ENCODE results near the gene SMCO2. TPM values are rescaled to one million over a fixed set of nuclear protein-coding genes. Genes with fewer than 3 reads are reported as not detected.

The SMCO2 gene
- total and polyA plus RNA-seq, 2 of the 8 experiments (the other 6 are each of a cell fraction or from before 2014, with no cell fraction given), result 0.24 to 0.80 TPM

GRCh38 chr12:27474344-27474743 lies 27.8 kb downstream of the SMCO2 start:
- Histone ChIP-seq H2BK15ac (ENCODE audit: low read length) (no peak overlapping the region), H2AK5ac (ENCODE audit: low read depth, low read length) (no peak overlapping the region), H3K4me2 (ENCODE audit: insufficient read depth in 1 of 2, low read depth in 2 of 2, low read length in 2 of 2) (no peak overlapping the region), H2BK120ac (replicated peaks; ENCODE audit: low read depth, low read length) (no peak overlapping the region), H3K27me3 (replicated peaks in 1 of 4; ENCODE audit: control insufficient read depth in 3 of 4, extremely low read depth in 1 of 4, insufficient read depth in 3 of 4, low read length in 3 of 4) (no peaks in the 10 kb centered on the region), H3K23me2 (ENCODE audit: low read depth, low read length) (no peaks in the 10 kb centered on the region; the same call in 1 of the 2 replicates), H3K4me3 (ENCODE audit: extremely low read depth in 1 of 4, insufficient read depth in 2 of 4, low read depth in 3 of 4, low read length in 4 of 4) (no peak overlapping the region), H4K5ac (ENCODE audit: insufficient read length, low read depth, low read length) (no peak overlapping the region), H3K79me1 (ENCODE audit: low read depth, low read length) (no peaks in the 10 kb centered on the region), H3K4me1 (replicated peaks in 1 of 4; ENCODE audit: control insufficient read depth in 3 of 4, insufficient read depth in 4 of 4, low read length in 3 of 4) (no peaks in the 10 kb centered on the region), H3K18ac (ENCODE audit: extremely low read depth, low read length) (no peak overlapping the region), H3K27ac (ENCODE audit: low read depth, low read length) (no peak overlapping the region), H3K9me3 (ENCODE audit: insufficient read depth in 2 of 2, low read depth in 1 of 2, low read length in 1 of 2) (peaks cover 13 to 17% of the 10 kb centered on the region in 2 experiments), H2BK20ac (ENCODE audit: low read length) (no peak overlapping the region), H3K23ac (ENCODE audit: insufficient read length) (no peak overlapping the region), H3K79me2 (ENCODE audit: control insufficient read depth in 1 of 2, insufficient read depth in 2 of 2, low read length in 2 of 2) (no peaks in the 10 kb centered on the region), H2BK5ac (ENCODE audit: low read depth, low read length) (no peak overlapping the region), H3K9ac (replicated peaks in 1 of 4; ENCODE audit: extremely low read depth in 1 of 4, low read depth in 3 of 4, low read length in 3 of 4) (no peak overlapping the region), H2BK12ac (ENCODE audit: low read depth, low read length) (no peak overlapping the region), H4K8ac (ENCODE audit: extremely low read depth, insufficient read depth, low read length) (no peak overlapping the region), H4K20me1 (replicated peaks in 1 of 2; ENCODE audit: control insufficient read depth in 1 of 2, insufficient read depth in 2 of 2, low read length in 2 of 2) (no peaks in the 10 kb centered on the region), H4K91ac (replicated peaks; ENCODE audit: insufficient read length, low read length) (no peak overlapping the region), H3K4ac (replicated peaks; ENCODE audit: insufficient read length, low read depth, low read length) (no peak overlapping the region), H2AFZ (ENCODE audit: low read length) (no peak overlapping the region), H3K36me3 (ENCODE audit: control insufficient read depth in 2 of 4, insufficient read depth in 4 of 4, low read length in 3 of 4) (no peaks in the 10 kb centered on the region), H3K56ac (replicated peaks; ENCODE audit: insufficient read length, low read depth, low read length) (no peak overlapping the region), H3K14ac (ENCODE audit: insufficient read length) (no peak overlapping the region)
- ChIA-PET CTCF (ENCODE audit: partially characterized antibody) (no interaction called here), POLR2A (ENCODE audit: partially characterized antibody) (no interaction called here)
- WGBS, 2 experiments (ENCODE audit: extremely low coverage in 1 of 2, insufficient coverage in 1 of 2, insufficient read length in 1 of 2, insufficient replicate concordance in 2 of 2, low coverage in 1 of 2, low lambda C conversion rate in 2 of 2, missing lambda C conversion rate in 1 of 2), result 81% methylated on average over 3 of the region's 3 CpGs; no CpG with 5 or more reads in 1 of the 2 experiments
- DNase-seq (ENCODE audit: low read depth in 1 of 2, low spot score in 2 of 2) (no peak), FAIRE-seq (no peak)
- TF ChIP-seq GTF2F1 (IDR thresholded peaks at IDR 0.05; ENCODE audit: borderline replicate concordance, low read depth, low read length) (no peak), CHD1 (IDR thresholded peaks at IDR 0.05; ENCODE audit: low read depth, low read length) (no peak), KDM1A (IDR thresholded peaks at IDR 0.05; ENCODE audit: borderline replicate concordance, low read length) (no peak), RAD21 (IDR thresholded peaks at IDR 0.05 in 1 of 2, conservative IDR thresholded peaks at IDR 0.05 in 1 of 2; ENCODE audit: low read depth in 2 of 2, low read length in 2 of 2) (no peak), ATF3 (IDR thresholded peaks at IDR 0.05; ENCODE audit: insufficient read depth, low read depth, low read length) (no peak), FOSL1 (IDR thresholded peaks at IDR 0.05; ENCODE audit: insufficient read depth, low read depth, low read length) (no peak), POLR2A (IDR thresholded peaks at IDR 0.05; ENCODE audit: control extremely low read depth in 1 of 2, low read depth in 2 of 2, low read length in 2 of 2) (no peak), USF2 (IDR thresholded peaks at IDR 0.05; ENCODE audit: low read length) (no peak)

Data from H1 (cell line).